IPS-18a (cell line): ENCODE results near the gene C19orf73.
"Not testable (repeated sequence)": the region's sequence is repeated elsewhere in the genome, so short reads cannot be mapped to it uniquely, and the experiment has no call there.

Experiments used
- H3K27ac ChIP-seq: one replicate; pipeline ENCODE4 v1.5.1; 2013; ENCODE audit warnings: low read length
- H3K27me3 ChIP-seq: one replicate; pipeline ENCODE4 v1.6.1; 2013; ENCODE audit warnings: mild to moderate bottlenecking, low read length; ENCODE audit not compliant: control insufficient read depth, insufficient read depth
- H3K36me3 ChIP-seq: one replicate; pipeline ENCODE4 v1.6.1; 2013; ENCODE audit warnings: low read depth, low read length; ENCODE audit not compliant: control insufficient read depth
- H3K4me1 ChIP-seq: one replicate; pipeline ENCODE4 v1.6.1; 2013; ENCODE audit warnings: low read depth, low read length; ENCODE audit not compliant: control insufficient read depth
- H3K4me3 ChIP-seq: one replicate; pipeline ENCODE4 v1.5.1; 2013; ENCODE audit warnings: low read length
- H3K9ac ChIP-seq: one replicate; pipeline ENCODE4 v1.6.1; 2013; ENCODE audit warnings: mild to moderate bottlenecking, low read length, moderate library complexity
- H3K9me3 ChIP-seq: one replicate; pipeline ENCODE4 v1.6.1; 2013; ENCODE audit warnings: low read depth, low read length; ENCODE audit not compliant: control insufficient read depth

C19orf73 gene

GRCh38 chr19:49127674-49128544 is 9.0 kb upstream of the C19orf73 start:
- peak overlapping the region; percentile 32 for H3K9ac ChIP-seq
- no peaks in the 10 kb centered on the region for H3K9me3 ChIP-seq
- H3K27ac ChIP-seq: no peak overlapping the region
- no peaks in the 10 kb centered on the region for H3K27me3 ChIP-seq
- H3K36me3 ChIP-seq: no peaks in the 10 kb centered on the region
- H3K4me3 ChIP-seq: peak overlapping the region; percentile 72
- peaks cover 10% of the 10 kb centered on the region for H3K4me1 ChIP-seq

- H3K27ac ChIP-seq, H3K27me3 ChIP-seq, H3K4me1 ChIP-seq, H3K9me3 ChIP-seq, H3K9ac ChIP-seq, H3K4me3 ChIP-seq, H3K36me3 ChIP-seq: not testable (repeated sequence)
These were observed 8.3 kb upstream of the C19orf73 start for GRCh38 chr19:49127225-49127624.

- H3K4me1 ChIP-seq: peaks cover 7% of the 10 kb centered on the region
- H3K9me3 ChIP-seq: no peaks in the 10 kb centered on the region
- H3K4me3 ChIP-seq: no peak overlapping the region
- no peak overlapping the region for H3K9ac ChIP-seq
- no peaks in the 10 kb centered on the region for H3K27me3 ChIP-seq
- no peak overlapping the region for H3K27ac ChIP-seq
- no peaks in the 10 kb centered on the region for H3K36me3 ChIP-seq
These were observed 7.6 kb upstream of the C19orf73 start for GRCh38 chr19:49126575-49126974.

GRCh38 chr19:49125025-49125731 is 6.2 kb upstream of the C19orf73 start:
- no peak overlapping the region for H3K9ac ChIP-seq
- H3K4me3 ChIP-seq: peak overlapping the region; percentile 34

GRCh38 chr19:49123285-49123684 is 4.3 kb upstream of the C19orf73 start:
- H3K4me1 ChIP-seq, H3K9ac ChIP-seq, H3K9me3 ChIP-seq, H3K36me3 ChIP-seq, H3K4me3 ChIP-seq, H3K27ac ChIP-seq: not testable (repeated sequence)
- peaks cover 17% of the 10 kb centered on the region for H3K27me3 ChIP-seq

More at GRCh38 chr19:49125025-49125731, 6.2 kb upstream of the C19orf73 start:
- Histone ChIP-seq H3K4me1 (peaks cover 7% of the 10 kb centered on the region), H3K36me3 (no peaks in the 10 kb centered on the region), H3K27me3 (peaks cover 10% of the 10 kb centered on the region), H3K27ac (no peak overlapping the region), H3K9me3 (no peaks in the 10 kb centered on the region)

- H3K4me3 ChIP-seq, H3K36me3 ChIP-seq, H3K27ac ChIP-seq, H3K9me3 ChIP-seq, H3K9ac ChIP-seq, H3K4me1 ChIP-seq: not testable (repeated sequence)
- peaks cover 17% of the 10 kb centered on the region for H3K27me3 ChIP-seq
These were observed 2.9 kb upstream of the C19orf73 start for GRCh38 chr19:49121841-49122240.

- H3K27me3 ChIP-seq: peaks cover 17% of the 10 kb centered on the region
- H3K9me3 ChIP-seq: no peaks in the 10 kb centered on the region
- H3K4me1 ChIP-seq: no peaks in the 10 kb centered on the region
- H3K4me3 ChIP-seq: no peak overlapping the region
- H3K27ac ChIP-seq: no peak overlapping the region
- no peaks in the 10 kb centered on the region for H3K36me3 ChIP-seq
- H3K9ac ChIP-seq: no peak overlapping the region
These were observed 1.9 kb upstream of the C19orf73 start for GRCh38 chr19:49120868-49121267.

- Histone ChIP-seq H3K9me3 (no peaks in the 10 kb centered on the region), H3K27ac (no peak overlapping the region), H3K9ac (no peak overlapping the region), H3K4me1 (no peaks in the 10 kb centered on the region), H3K27me3 (peaks cover 21% of the 10 kb centered on the region), H3K4me3 (peak overlapping the region; percentile 51), H3K36me3 (no peaks in the 10 kb centered on the region)
These were observed 1.4 kb upstream of the C19orf73 start for GRCh38 chr19:49120325-49120683.

- H3K4me3 ChIP-seq: peak within 1 kb of the TSS; percentile 81
- no peak within 1 kb of the TSS for H3K27ac ChIP-seq
- no peaks in the 10 kb centered on the region for H3K36me3 ChIP-seq
- no peaks in the 10 kb centered on the region for H3K4me1 ChIP-seq
- peaks cover 24% of the 10 kb centered on the region for H3K27me3 ChIP-seq
- H3K9ac ChIP-seq: peak within 1 kb of the TSS; percentile 80
- H3K9me3 ChIP-seq: no peaks in the 10 kb centered on the region
These were observed 725 bp upstream of the C19orf73 start, which contains the start of gene PPFIA3 for GRCh38 chr19:49119411-49120324. Gene PPFIA3 (plus strand): TSS chr19:49119544. CDS start chr19:49127874, 8,330 bp downstream.

GRCh38 chr19:49117677-49118564 is 1.0 kb downstream of the C19orf73 start:
- Histone ChIP-seq H3K36me3 (no peaks in the 10 kb centered on the region), H3K27ac (no peak overlapping the region), H3K4me1 (peaks cover 3% of the 10 kb centered on the region), H3K9me3 (no peaks in the 10 kb centered on the region), H3K27me3 (peaks cover 24% of the 10 kb centered on the region), H3K4me3 (peak overlapping the region; percentile 81), H3K9ac (no peak overlapping the region)
